GM18511 (cell line): ENCODE results near the gene SPACDR.

ENCODE experiments used
- ATAC-seq: cut with Tn5 transposase; IDR thresholded peaks from one replicate; pipeline ENCODE4 v1.9.1; 2021; ENCODE audit warnings: mild to moderate bottlenecking, moderate library complexity; ENCODE audit not compliant: unreplicated experiment

The SPACDR gene

GRCh38 chr7:100437150-100438100, 26.6 kb downstream of the SPACDR start:
- ATAC-seq, result no peak

GRCh38 chr7:100435401-100436304, 28.4 kb downstream of the SPACDR start:
- ATAC-seq, result peak; percentile 42

DNA sequence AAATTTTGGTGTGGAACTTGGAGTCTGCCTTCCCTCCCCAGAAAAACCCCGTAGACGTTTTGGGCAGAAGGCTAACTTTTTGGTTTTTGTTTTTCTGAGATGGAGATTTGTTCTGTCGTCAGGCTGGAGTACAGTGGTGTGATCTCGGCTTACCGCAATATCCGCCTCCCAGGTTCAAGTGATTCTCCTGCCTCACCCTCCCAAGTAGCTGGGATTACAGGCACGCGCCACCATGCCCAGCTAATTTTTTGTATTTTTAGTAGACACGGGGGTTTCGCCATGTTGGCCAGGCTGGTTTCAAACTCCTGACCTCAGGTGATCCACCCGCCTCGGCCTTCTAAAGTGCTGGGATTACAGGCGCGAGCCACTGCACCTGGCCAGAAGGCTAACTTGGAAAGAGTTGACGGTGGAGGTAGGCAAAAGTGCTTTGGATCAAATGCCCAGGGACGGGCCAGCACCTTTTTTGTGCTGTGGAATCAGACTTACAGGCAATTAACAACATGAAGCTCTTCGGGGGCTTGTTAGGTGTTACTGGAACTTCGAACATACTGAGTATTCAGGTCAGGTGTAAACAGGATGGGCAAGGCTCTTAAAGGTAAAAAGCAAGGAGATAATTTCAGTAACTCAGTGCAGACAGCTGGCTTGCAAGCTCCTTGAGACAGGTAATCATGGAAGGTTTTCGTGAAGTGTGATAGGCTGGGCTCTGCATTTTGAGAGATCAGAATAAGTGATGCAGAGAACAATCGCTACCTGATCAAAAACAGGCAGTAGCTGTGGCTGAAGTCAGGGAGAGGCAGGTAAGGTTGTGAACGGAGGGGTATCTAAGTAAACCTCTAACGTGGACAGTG, 29.5 kb downstream of the SPACDR start:
- no peak for ATAC-seq

DNA sequence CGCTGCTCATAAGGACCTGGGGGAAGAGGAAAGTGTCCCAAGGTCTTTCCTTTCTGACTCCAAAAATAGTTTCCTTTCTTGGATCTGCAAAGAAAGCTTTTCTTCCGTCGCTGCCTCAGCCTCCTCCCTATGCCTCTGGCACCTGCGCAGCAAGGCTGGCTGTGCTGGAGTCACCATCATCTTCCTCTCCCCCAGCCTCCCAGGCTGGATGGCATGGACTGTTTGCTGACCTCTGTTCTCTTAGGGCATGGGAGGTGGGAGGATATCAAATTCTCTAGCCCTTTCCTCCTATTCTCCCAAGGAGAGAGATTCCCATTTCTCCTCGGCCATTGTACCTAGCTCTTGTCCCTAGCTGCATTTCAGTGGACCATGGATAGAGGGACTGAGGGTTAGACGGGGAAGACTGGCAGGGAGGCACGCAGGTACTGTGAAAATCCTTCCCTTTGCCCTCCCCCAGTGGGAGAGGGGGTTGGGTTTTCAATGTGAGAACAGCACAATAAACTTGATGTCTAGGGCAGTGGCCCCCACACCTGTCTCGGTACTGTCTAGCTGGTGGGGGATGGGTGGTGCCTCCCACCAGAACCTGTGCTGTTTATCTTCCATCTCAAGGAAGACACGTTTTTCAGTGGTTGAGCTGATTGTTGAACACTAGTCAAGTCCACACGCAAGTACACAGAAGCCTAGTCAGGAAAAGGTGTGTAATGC, 30.3 kb downstream of the SPACDR start:
- ATAC-seq, result no peak

DNA sequence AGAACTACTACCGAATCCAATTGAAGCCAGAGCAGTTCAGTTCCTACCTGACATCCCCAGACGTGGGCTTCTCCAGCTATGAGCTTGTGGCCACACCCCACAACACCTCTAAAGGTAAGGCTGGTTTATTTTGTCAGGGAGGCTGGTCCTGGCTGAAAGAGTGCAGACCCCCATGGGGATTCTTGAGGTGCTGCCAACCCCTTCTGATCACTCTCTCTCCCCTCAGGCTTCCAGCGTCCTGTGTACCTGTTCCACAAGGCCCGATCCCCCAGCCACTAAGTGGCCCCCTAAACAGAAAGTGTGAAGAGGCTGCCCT, 30.8 kb downstream of the SPACDR start:
- ATAC-seq, result no peak

DNA sequence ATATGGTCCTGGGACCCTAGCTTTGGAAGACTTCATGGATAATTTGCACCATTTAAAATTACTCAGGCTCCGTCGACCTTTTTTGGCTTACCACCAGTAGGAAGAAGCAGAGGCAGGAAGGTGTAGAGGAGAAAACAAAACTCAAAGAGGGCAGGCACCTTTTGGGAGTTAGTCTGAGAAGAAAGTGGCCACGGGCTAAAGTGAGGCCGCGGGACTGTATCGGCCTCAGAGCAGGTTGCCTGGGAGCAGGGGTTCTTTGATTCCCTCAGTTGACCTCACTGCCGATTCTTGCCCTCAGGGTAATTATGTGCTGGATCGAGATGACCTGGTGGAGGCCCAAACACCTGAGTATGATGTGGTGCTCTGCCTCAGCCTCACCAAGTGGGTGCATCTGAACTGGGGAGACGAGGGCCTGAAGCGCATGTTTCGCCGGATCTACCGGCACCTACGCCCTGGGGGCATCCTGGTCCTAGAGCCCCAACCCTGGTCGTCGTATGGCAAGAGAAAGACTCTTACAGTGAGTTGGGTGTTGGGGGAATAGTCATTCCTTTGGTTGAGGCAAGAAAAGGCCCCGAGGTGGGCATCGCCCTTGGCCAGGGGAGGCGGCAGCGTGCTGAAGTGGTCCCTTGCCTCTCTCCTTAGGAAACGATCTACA, 31.3 kb downstream of the SPACDR start:
- ATAC-seq, result no peak

- no peak for ATAC-seq
These were observed 32.0 kb downstream of the SPACDR start for GRCh38 chr7:100432053-100432452.

GRCh38 chr7:100431286-100431735, 32.7 kb downstream of the SPACDR start:
- no peak for ATAC-seq

DNA sequence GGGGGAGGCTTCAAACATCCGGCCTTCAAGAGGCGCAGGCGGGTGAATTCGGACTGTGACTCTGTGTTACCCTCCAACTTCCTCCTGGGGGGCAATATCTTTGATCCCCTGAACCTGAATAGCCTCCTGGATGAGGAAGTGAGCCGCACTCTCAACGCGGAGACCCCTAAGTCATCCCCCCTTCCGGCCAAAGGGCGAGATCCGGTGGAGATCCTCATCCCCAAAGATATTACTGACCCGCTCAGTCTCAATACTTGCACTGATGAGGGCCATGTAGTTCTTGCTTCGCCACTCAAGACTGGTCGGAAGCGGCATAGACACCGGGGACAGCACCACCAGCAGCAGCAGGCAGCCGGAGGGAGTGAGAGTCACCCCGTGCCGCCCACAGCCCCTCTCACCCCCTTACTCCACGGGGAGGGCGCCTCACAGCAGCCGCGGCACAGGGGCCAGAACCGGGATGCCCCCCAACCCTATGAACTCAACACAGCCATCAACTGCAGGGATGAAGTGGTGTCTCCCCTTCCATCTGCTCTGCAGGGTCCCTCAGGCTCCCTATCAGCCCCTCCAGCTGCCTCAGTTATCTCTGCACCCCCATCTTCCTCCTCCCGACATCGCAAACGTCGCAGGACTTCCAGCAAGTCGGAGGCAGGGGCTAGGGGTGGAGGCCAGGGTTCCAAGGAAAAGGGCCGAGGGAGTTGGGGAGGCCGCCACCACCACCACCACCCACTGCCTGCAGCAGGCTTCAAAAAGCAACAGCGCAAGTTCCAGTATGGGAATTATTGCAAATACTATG, 33.4 kb downstream of the SPACDR start:
- ATAC-seq, result no peak

DNA sequence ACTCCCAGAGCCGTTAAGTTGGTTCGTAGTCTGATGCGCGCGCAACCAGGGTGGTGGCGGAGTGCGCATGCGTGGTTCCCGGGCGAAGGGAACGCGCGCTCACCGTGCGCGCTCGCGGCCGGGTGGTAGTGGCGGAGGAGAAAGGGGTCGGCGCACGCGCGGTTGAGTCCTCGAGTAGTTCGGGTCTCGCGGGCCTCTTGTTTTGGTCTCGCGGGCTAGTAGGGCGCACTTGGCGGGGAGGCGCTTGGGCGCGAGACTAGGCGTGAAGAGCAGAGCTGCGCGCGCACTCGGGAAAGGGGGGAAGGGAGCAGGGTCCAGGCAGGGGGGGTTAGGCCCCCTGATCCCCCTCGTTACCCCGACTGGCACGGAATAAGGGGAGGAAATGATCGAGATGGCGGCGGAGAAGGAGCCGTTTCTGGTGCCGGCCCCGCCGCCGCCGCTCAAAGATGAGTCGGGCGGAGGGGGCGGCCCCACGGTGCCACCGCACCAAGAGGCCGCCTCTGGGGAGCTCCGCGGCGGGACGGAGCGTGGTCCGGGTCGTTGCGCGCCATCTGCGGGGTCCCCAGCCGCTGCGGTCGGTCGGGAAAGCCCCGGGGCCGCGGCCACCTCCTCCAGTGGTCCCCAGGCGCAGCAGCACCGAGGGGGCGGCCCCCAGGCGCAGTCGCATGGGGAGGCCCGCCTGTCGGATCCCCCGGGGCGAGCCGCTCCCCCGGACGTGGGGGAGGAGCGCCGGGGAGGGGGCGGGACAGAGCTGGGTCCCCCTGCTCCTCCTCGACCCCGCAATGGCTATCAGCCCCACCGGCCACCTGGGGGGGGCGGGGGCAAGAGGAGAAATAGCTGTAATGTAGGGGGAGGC, 34.2 kb downstream of the SPACDR start, which contains the start of gene MEPCE:
MEPCE (plus strand) TSS at position 195 of the 856 bp plus-strand sequence; CDS start at position 383, 188 bp downstream.
- peak; percentile 42 for ATAC-seq

DNA sequence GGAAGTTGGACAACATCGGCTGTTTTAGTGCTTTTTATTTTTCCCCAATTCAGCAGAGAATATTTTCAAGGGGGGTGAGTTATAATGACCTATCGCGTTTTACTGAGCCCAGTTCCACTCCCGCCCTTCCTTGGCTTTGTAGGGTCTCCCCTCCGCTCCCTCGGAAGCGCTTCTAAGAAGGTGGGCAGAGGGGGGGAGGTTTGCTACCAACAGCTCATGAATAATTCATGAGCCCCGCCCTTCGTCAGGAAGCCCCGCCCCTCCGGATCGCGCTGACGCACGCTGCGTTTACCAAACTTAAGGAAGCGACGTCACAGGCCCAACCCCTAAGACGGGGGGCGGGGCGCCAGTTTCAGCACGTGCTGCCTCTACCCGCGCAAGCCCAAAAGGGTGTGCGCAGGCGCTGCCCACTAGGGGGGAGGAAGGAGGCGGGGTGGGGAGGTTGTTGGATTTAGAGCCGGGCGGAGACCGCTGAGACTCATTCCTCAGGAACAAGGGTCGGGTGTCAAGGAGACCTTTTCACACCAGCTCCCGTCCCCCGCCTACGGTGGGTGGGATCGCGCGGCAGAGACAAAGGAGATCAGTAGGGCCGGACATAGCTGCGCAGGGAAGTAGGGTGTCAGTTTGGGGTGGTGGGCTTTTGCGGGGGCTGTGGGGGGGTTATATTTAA, 35.0 kb downstream of the SPACDR start:
- ATAC-seq, result peak; percentile 55

DNA sequence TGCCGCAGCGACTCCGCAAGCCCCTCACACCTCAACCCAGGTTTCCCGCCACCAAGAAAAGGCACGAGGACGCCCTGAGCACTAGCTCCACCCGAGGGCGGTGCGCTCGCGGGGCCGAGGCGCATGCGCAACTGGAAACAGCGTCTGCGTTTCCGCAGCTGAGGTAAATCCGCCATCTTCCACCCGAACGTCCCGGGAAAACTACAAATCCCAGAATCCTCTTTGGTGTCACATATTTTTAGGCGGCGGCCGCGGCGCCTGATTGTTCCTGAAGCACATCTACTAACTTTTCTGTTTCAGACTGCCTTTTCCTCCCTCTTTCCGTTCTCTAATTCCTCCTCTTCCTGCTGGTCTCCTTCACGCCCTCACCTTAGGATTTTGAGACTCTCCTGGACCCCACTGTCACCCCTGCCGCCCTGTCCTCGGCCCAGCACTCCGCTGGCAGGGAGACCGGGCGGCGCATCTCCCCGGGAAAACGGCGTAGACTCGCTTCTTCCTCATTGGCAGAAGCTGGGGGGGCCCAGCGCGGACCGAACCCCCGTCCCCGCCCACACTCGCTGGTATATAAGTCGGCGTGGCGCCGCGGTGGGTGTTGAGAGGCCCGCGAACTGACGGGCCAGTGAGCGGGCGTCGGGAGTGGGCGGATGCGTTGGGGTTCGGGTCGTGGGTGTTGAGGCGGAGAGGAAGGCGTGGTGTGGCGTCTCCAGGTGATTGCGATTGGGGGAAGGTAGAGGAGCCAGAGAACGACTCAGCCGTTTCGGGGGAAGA, 35.7 kb downstream of the SPACDR start, which contains the start of gene ZCWPW1:
ZCWPW1 (minus strand) TSS at position 505 of the 768 bp plus-strand sequence. CDS start 8,054 bp downstream, outside the sequence.
- peak; percentile 55 for ATAC-seq

DNA sequence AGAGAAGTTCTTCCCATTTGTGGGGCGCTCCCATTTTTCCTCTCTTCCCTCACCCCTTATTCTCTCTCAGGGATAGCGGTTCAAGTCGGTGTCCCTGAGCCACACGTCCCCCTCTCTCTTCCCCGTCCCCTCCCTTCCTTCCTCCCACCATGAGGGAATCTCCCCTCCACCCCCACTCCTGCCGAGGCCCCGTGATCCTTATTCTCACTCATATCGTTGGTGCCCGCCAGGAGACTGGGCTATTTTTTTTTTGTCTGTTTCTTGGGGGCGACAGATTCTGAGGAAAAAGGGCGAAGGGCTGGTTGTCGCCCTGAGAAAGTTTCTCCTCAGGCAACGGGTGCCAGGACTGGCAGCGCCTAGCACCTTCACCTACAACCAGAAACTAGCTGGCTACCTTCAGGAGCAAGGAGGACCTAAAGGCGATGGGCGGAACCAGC, 36.3 kb downstream of the SPACDR start:
- no peak for ATAC-seq

- no peak for ATAC-seq
These were observed 37.5 kb downstream of the SPACDR start for GRCh38 chr7:100426516-100426915.

GRCh38 chr7:100425347-100425746, 38.7 kb downstream of the SPACDR start:
- no peak for ATAC-seq

GRCh38 chr7:100423315-100423714, 40.7 kb downstream of the SPACDR start:
- no peak for ATAC-seq
